SK-N-SH (cell line): Measurements from ENCODE around the gene STK26.

ENCODE experiments used
- CTCF ChIP-seq: fragments of 200-600 bp; sonication (generic); IDR thresholded peaks from 2 replicates; pipeline ENCODE4 v1.6.1; 2017; ENCODE audit warnings: antibody characterized with exemption, mild to moderate bottlenecking, moderate library complexity
- POLR2AphosphoS5 ChIP-seq: IDR thresholded peaks from 2 replicates; pipeline ENCODE4 v1.6.1; 2012; ENCODE audit warnings: low read depth, low read length

- TF ChIP-seq POLR2AphosphoS5 (no peak), CTCF (no peak)
These were observed 20.9 kb downstream of the STK26 start for GRCh38 chrX:132043977-132044376.
